ENCODE results near the gene CDK10.

CDK10 gene

DNA sequence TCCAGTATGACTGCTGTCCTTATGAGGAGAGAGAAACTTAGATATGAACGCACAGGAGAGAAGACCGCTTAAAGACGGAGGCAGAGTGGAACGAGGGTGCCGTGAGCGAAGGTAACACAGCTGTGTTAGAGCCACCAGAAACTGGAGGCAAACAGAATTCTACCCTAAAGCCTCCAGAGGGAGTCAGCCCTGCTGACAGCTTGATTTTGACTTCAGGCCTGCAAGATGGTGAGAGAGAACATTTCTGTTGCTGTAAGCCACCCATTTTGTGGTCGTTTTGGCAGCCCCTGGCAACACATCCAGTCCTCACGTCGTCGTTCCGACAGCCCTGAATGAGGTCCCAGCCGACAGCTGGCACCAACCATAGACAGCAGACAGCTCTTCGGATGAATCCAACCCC is 17.8 kb downstream of the CDK10 start:
- H3K27ac ChIP-seq: no peak overlapping the region
- TF ChIP-seq, protein P1, sequence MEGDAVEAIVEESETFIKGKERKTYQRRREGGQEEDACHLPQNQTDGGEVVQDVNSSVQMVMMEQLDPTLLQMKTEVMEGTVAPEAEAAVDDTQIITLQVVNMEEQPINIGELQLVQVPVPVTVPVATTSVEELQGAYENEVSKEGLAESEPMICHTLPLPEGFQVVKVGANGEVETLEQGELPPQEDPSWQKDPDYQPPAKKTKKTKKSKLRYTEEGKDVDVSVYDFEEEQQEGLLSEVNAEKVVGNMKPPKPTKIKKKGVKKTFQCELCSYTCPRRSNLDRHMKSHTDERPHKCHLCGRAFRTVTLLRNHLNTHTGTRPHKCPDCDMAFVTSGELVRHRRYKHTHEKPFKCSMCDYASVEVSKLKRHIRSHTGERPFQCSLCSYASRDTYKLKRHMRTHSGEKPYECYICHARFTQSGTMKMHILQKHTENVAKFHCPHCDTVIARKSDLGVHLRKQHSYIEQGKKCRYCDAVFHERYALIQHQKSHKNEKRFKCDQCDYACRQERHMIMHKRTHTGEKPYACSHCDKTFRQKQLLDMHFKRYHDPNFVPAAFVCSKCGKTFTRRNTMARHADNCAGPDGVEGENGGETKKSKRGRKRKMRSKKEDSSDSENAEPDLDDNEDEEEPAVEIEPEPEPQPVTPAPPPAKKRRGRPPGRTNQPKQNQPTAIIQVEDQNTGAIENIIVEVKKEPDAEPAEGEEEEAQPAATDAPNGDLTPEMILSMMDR (IDR thresholded peaks at IDR 0.05): no peak
- TF ChIP-seq ZFX (IDR thresholded peaks at IDR 0.05; ENCODE audit: borderline replicate concordance): no peak

DNA sequence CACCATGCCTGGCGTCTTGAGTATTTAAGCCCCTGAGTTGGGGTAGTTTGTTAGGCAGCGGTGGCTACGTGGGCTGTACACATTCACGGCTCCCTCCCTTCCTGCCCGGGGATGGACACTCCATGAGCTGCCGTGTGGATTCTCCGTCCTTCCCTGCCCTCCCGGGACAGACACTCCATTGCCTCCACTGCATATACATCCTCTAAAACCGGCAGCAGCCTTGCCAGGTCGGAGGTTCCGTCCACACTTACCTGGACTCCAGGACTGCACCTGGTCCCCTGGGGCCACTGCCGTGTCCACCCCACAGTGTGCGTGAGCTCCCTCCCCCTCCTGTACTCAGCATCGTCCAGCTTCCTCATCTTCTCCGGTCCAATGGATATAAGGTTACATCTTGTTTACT is 18.5 kb downstream of the CDK10 start:
- no peak for TF ChIP-seq ZFX (IDR thresholded peaks at IDR 0.05; ENCODE audit: borderline replicate concordance)
- TF ChIP-seq, protein P1 (IDR thresholded peaks at IDR 0.05): no peak
- H3K27ac ChIP-seq: peak overlapping the region; percentile 39

DNA sequence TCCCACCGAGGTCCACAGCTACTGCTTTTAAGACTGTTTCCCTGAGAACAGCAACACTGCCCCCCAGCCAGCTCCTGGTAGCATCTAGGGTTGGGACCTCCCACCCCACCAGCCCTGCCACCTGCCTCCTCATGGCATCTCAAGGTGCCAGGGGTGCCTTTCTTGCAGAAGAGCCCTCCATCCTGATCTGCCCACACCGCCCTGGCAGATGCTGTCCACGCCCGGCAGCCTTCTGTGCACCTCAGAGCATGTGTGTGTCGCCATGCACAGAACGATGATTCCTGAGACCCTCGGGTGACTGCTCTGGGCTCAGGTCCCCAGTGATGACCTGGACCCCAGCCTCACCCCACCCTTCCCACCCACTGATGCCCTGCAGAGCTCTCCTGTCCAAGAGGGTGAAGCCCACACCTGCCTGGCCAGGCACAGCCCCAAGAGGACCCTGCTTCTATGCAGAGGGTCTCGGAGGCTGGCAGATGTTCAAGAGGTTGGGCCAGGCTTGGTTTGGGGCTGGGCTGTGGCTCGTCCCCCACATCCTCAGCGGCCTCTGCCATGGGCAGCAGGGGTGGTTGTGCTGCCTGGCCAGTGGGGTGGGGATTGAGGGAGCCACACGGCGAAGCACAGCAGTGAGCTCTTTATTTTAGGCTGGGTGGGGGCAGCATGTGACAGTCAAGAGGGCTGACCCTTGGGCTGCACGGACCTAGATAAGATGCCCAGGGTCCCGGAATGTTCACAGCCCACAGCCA is 20.2 kb downstream of the CDK10 start:
- no peak for TF ChIP-seq ZFX (IDR thresholded peaks at IDR 0.05; ENCODE audit: borderline replicate concordance)
- TF ChIP-seq, protein P1 (IDR thresholded peaks at IDR 0.05): no peak
- peak overlapping the region; percentile 39 for H3K27ac ChIP-seq

DNA sequence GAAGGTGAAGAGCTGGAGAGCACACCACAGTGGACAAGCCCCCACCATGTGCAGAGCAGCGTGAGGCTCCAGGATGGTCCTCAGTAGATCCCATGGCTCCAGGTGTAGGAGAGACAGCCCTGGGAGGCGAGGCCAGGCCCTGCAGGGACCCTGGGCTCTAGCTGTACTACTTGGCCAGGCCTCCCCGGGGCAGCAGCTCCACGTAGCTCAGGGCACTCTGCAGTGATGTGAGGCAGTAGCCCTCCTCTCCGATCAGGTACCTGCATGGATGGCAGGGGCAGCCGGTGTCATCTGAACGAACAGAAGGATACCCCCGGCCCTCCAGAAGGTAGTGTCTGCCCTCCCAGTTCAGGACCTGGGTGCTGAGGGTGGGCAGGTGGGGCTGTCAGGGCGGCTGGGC is 21.2 kb downstream of the CDK10 start:
- TF ChIP-seq ZFX (IDR thresholded peaks at IDR 0.05; ENCODE audit: borderline replicate concordance): no peak
- TF ChIP-seq, protein P1 (IDR thresholded peaks at IDR 0.05): no peak
- no peak overlapping the region for H3K27ac ChIP-seq

DNA sequence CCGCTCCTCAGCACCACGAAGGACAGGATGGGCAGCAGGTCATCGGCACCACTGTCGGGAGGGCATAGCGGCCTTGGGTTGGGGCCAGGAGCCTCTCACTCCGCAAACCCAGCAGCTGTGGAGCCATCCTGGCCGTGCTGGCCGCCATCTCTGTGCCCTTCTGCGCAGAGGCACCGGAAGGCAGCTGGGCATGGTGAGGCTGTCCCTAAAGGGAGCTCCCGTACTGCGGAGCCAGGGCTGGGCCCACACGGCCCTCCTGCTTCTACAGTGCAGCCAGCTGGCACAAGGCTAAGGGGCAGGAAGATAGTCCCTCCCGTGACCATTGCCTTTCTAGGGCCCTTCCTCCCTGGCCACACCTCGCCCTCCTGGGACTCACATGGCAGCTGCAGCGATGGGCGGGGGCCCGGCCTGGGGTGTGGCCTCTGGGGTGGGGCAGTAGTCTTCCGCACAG is 22.0 kb downstream of the CDK10 start:
- no peak for TF ChIP-seq ZFX (IDR thresholded peaks at IDR 0.05; ENCODE audit: borderline replicate concordance)
- TF ChIP-seq, protein P1 (IDR thresholded peaks at IDR 0.05): no peak
- H3K27ac ChIP-seq: no peak overlapping the region

DNA sequence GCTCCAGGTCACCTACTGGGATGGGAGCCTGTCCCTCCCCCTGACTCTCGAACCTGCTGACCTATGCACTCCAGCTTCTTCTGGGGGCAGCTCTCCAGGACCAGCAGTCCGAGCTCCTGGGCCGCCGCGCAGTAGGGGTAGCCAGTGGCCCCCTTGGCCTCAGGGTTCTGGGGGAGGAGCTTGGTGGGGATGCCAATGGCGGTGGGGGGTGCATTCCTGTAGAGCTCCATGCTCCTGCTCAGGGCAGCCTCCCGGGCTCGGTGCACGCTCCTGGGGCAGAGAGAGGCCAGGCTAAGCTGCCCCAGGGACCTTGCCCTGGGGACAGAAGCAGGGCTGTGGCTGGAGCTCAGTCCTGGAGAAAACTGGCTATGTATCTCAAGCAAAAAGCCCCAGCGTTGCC is 22.7 kb downstream of the CDK10 start:
- TF ChIP-seq, protein P1 (IDR thresholded peaks at IDR 0.05): no peak
- no peak for TF ChIP-seq ZFX (IDR thresholded peaks at IDR 0.05; ENCODE audit: borderline replicate concordance)

DNA sequence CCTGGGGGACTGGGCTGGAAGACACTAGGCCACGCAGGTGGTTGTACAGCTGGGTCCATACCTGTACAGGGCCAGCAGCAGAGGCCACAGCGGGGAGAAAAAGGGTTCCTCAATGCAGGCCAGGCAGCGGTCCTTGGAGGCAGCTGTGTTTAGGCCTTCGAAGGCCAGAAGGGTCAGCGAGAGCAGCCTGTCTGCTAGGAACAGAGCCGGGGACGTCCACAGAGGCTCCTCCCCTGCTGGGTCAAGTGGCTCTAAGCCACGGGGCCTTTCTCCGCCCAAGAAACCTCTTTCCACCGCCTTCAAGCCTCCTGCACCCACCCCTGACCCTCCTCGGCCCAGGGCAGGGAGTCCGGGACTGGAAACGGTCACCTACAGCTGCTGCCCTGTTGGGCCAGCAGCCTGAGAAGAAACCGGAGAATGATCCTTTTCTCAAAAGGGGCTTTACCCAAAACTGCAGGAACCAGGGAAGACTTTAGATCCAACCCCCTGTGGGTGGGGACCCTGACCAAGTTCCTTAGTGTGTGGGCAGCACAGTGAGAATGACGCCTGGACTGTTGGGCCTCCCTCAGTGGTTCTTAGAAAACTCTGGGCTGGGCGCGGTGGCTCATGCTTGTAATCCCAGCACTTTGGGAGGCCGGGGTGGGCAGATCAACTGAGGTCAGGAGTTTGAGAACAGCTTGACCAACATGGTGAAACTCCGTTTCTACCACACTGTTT is 23.4 kb downstream of the CDK10 start:
- H3K27ac ChIP-seq: no peak overlapping the region

More for the DNA sequence above, 22.7 kb downstream of the CDK10 start:
- no peak overlapping the region for H3K27ac ChIP-seq

More for the DNA sequence above, 23.4 kb downstream of the CDK10 start:
- no peak for TF ChIP-seq ZFX (IDR thresholded peaks at IDR 0.05; ENCODE audit: borderline replicate concordance)
- TF ChIP-seq, protein P1 (IDR thresholded peaks at IDR 0.05): no peak
